HepG2 (cell line): ENCODE measurements around the gene TEC. TPM values are rescaled to one million over a fixed set of nuclear protein-coding genes. Genes with fewer than 3 reads are reported as not detected.

ENCODE experiments used
- ATAC-seq: fragments of 200-7000 bp; cut with Tn5 transposase; 3 replicates; pipeline ENCODE4 v1.9.1; 2020; ENCODE audit warnings: mild to moderate bottlenecking, moderate library complexity
- BruUV-seq: library from RNA; stranded (reverse); fragments of 400-500 nt; replicated peaks from 2 replicates; lab custom pipeline; 2021; lab: Mats Ljungman, UMichigan
- CTCF ChIA-PET: fragments of 300-600 bp; formaldehyde crosslinking; extraction: SDS; loops from one replicate; lab custom pipeline; 2021; ENCODE audit warnings: low total read pairs, inconsistent platforms, low intra/inter-chr PET ratio; lab: Yijun Ruan, JAX
- POLR2A ChIA-PET: fragments of 350-600 bp; sonication (Branson Sonifier 250); formaldehyde crosslinking; loops from one replicate; lab custom pipeline; 2020; ENCODE audit warnings: antibody characterized with exemption, inconsistent platforms; lab: Yijun Ruan, JAX
- DNase-seq: peaks from one replicate; pipeline ENCODE4 v3.0.0-alpha.2; 2015; ENCODE audit warnings: low spot score
- FAIRE-seq: peaks from 3 replicates; lab custom pipeline; 2011; peaks lifted over from hg19 to GRCh38; lab: Jason Lieb, UNC
- H2AFZ ChIP-seq: one replicate; pipeline ENCODE4 v1.6.1; 2011; ENCODE audit warnings: low read length, inconsistent platforms
- H3K27ac ChIP-seq: fragments of 300-600 bp; 3 replicates; pipeline ENCODE4 v1.8.0; 2011; ENCODE audit warnings: mixed run types, mild to moderate bottlenecking, mixed read lengths, low read length, inconsistent platforms; ENCODE audit not compliant: insufficient read depth; ENCODE audit errors: extremely low read length
- H3K27me3 ChIP-seq, 2 experiments: fragments of 200-600 bp in 1 of 2; 2 replicates in 1 of 2; 3 replicates in 1 of 2; pipeline versions ENCODE4 v1.6.0 to v1.8.0; 2011; ENCODE audit warnings: low read length in 2 of 2, mild to moderate bottlenecking in 2 of 2, moderate library complexity in 2 of 2, inconsistent platforms in 1 of 2; ENCODE audit not compliant: insufficient read depth in 2 of 2, control insufficient read depth in 1 of 2
- H3K36me3 ChIP-seq, 2 experiments: fragments of 200-600 bp in 1 of 2; replicated peaks in 1 of 2; 2 replicates in 1 of 2; 3 replicates in 1 of 2; pipeline versions ENCODE4 v1.5.1 to v1.8.0; 2011; ENCODE audit warnings: low read length in 2 of 2, inconsistent platforms in 1 of 2; ENCODE audit not compliant: insufficient read depth in 2 of 2, control insufficient read depth in 1 of 2
- H3K4me1 ChIP-seq: 2 replicates; pipeline ENCODE4 v1.5.1; 2012; ENCODE audit warnings: low read length, inconsistent platforms; ENCODE audit not compliant: insufficient read depth
- H3K4me2 ChIP-seq: 2 replicates; pipeline ENCODE4 v1.6.0; 2011; ENCODE audit warnings: low read depth, low read length, inconsistent platforms
- H3K4me3 ChIP-seq, 3 experiments: fragments of 200-600 bp in 1 of 3; sonication (generic), shearing (Covaris generic) in 1 of 3; replicated peaks in 1 of 3; 2 replicates each; pipeline ENCODE4 v1.5.1; 2011 to 2016; ENCODE audit warnings: low read length in 3 of 3, inconsistent platforms in 2 of 3, low read depth in 2 of 3, mild to moderate bottlenecking in 2 of 3, control low read depth in 1 of 3, mixed read lengths in 1 of 3; ENCODE audit not compliant: insufficient read depth in 1 of 3
- H3K79me2 ChIP-seq: one replicate; pipeline ENCODE4 v1.6.1; 2011; ENCODE audit warnings: low read length, inconsistent platforms; ENCODE audit not compliant: insufficient read depth
- H3K9ac ChIP-seq: 2 replicates; pipeline ENCODE4 v1.6.0; 2011; ENCODE audit warnings: mild to moderate bottlenecking, low read depth, low read length, inconsistent platforms; ENCODE audit not compliant: insufficient read depth
- H3K9me3 ChIP-seq: 2 replicates; pipeline ENCODE4 v1.5.1; 2012; ENCODE audit warnings: mild to moderate bottlenecking, low read length
- H4K20me1 ChIP-seq: 2 replicates; pipeline ENCODE4 v1.6.0; 2011; ENCODE audit warnings: inconsistent platforms, mild to moderate bottlenecking, low read length, moderate library complexity; ENCODE audit not compliant: insufficient read depth
- RXRB ChIP-seq: IDR thresholded peaks from 2 replicates; pipeline ENCODE4 v1.6.1; 2016; ENCODE audit warnings: borderline replicate concordance, missing genetic modification reagents, missing compliant biosample characterization
- STAT6 ChIP-seq: sonication (generic); formaldehyde crosslinking; IDR thresholded peaks from 2 replicates; pipeline ENCODE4 v1.4.0; 2020; ENCODE audit warnings: missing genetic modification reagents, mild to moderate bottlenecking, borderline replicate concordance
- TAF15 ChIP-seq: fragments of 200-400 bp; formaldehyde crosslinking; IDR thresholded peaks from one replicate; pipeline ENCODE4 v1.6.1; 2018; ENCODE audit warnings: mild to moderate bottlenecking, low read depth, low read length; ENCODE audit not compliant: poor library complexity, severe bottlenecking
- THAP8 ChIP-seq: sonication (generic); formaldehyde crosslinking; IDR thresholded peaks from 2 replicates; pipeline ENCODE4 v1.5.1; 2020; ENCODE audit warnings: missing genetic modification reagents, mild to moderate bottlenecking, borderline replicate concordance
- WGBS: methylation state at CpG from one replicate; pipeline ENCODE4 v1.1.6; 2017; ENCODE audit warnings: low lambda C conversion rate; 5-methylcytosine and 5-hydroxymethylcytosine counted together
- in situ Hi-C: cut with HindIII; loops from 2 replicates; pipeline ENCODE4 v1.10.0; 2017; ENCODE audit warnings: low pct_unique_long_range_greater_than_20kb; ENCODE audit not compliant: extremely low pct_ligation_motif_present
- intact Hi-C: fragments of 100-400 bp; cut with micrococcal nuclease; formaldehyde crosslinking; loops from one replicate; pipeline ENCODE4 v1.10.0; 2022; ENCODE audit not compliant: unreplicated experiment
- polyA plus RNA-seq, 8 experiments: library from polyadenylated mRNA; depleted of rRNA in 3 of 8; stranded (reverse) in 7 of 8; unstranded in 1 of 8; fragments of >200 nt; fragmentation: Illumina TruSeq in 4 of 8; extraction: Trizol in 4 of 8; gene quantifications; 2 replicates each; pipeline versions ENCODE4 v1.2.1 to v1.2.3, GENCODE V29; 2011 to 2016; ENCODE audit warnings: low read depth in 4 of 8, missing spikeins in 1 of 8, mixed read lengths in 1 of 8; ENCODE audit not compliant: insufficient read depth in 1 of 8
- total RNA-seq, 5 experiments: library from RNA; depleted of rRNA; stranded (reverse); fragments of >200 nt; fragmentation: Illumina TruSeq; extraction: Trizol; gene quantifications; 2 replicates each; pipeline ENCODE4 v1.2.3, GENCODE V29; 2016; ENCODE audit warnings: low read depth in 1 of 5

The TEC gene
- total and polyA plus RNA-seq, 2 of the 13 experiments (the other 11 are each of a cell fraction or from before 2014, with no cell fraction given), result 0.05 to 0.20 TPM

- no peak for TF ChIP-seq STAT6 (CRISPR knock-in tag)
Measured at GRCh38 chr4:48258845-48259397, 10.7 kb downstream of the TEC start (continued).

GRCh38 chr4:48255959-48256342, 13.7 kb downstream of the TEC start:
- Histone ChIP-seq H3K4me2 (no peak overlapping the region), H4K20me1 (no peaks in the 10 kb centered on the region), H3K4me3 (no peak overlapping the region), H3K27ac (no peak overlapping the region), H3K79me2 (no peaks in the 10 kb centered on the region), H3K4me1 (no peaks in the 10 kb centered on the region), H3K9me3 (no peaks in the 10 kb centered on the region), H3K36me3 (no peaks in the 10 kb centered on the region), H2AFZ (no peak overlapping the region), H3K9ac (no peak overlapping the region), H3K27me3 (no peaks in the 10 kb centered on the region; a peak in 1 of 5 replicates)
- WGBS, result 100% methylated on average over 3 of the region's 4 CpGs
- in situ Hi-C loops, result no loop called here
- intact Hi-C loops, result no loop called here
- ATAC-seq (no peak), DNase-seq (no peak), FAIRE-seq (no peak)
- TF ChIP-seq RXRB (no peak), THAP8 (CRISPR knock-in tag) (no peak), TAF15 (no peak)
- no TSS peak for BruUV-seq
- ChIA-PET POLR2A (no interaction called here), CTCF (no interaction called here)
